Breast epithelium (tissue), 4 donors: Measurements from ENCODE around the gene BABAM2. TPM values are rescaled to one million over a fixed set of nuclear protein-coding genes. Genes with fewer than 3 reads are reported as not detected.

Source experiments
- DNase-seq, 2 donors: peaks; one replicate each; pipeline ENCODE4 v3.0.0-alpha.2; 2019; ENCODE audit warnings: low spot score in 2 of 2
- H3K27ac ChIP-seq, 2 donors: fragments of 200-600 bp; sonication (generic) in 1 of 2; one replicate each; pipeline ENCODE4 v1.5.1; 2016 to 2019; ENCODE audit warnings: mild to moderate bottlenecking in 1 of 2
- H3K27me3 ChIP-seq, 2 donors: fragments of 200-600 bp; sonication (generic) in 1 of 2; one replicate each; pipeline versions ENCODE4 v1.5.1 to v1.6.0; 2017 to 2019; ENCODE audit warnings: control low read depth in 1 of 2, mild to moderate bottlenecking in 1 of 2
- H3K36me3 ChIP-seq: fragments of 200-600 bp; one replicate; pipeline ENCODE4 v1.5.1; 2019
- H3K4me1 ChIP-seq, 2 donors: fragments of 200-600 bp; sonication (generic); one replicate each; pipeline ENCODE4 v1.5.1; 2016 to 2019; ENCODE audit warnings: control low read depth in 1 of 2
- H3K4me3 ChIP-seq, 3 donors: fragments of 200-600 bp; sonication (generic); 1 replicate in 2 of 3; 2 replicates in 1 of 3; pipeline ENCODE4 v1.5.1; 2016 to 2019; ENCODE audit warnings: mild to moderate bottlenecking in 3 of 3, moderate library complexity in 2 of 3
- H3K9me3 ChIP-seq, 2 donors: fragments of 200-600 bp; sonication (generic) in 1 of 2; one replicate each; pipeline ENCODE4 v1.5.1; 2016 to 2019; ENCODE audit warnings: control low read depth in 1 of 2
- CTCF ChIP-seq, 3 donors: fragments of 450-650 bp; IDR thresholded peaks; one replicate each; pipeline ENCODE4 v1.5.1; 2016 to 2017; ENCODE audit warnings: antibody characterized with exemption in 3 of 3, mild to moderate bottlenecking in 3 of 3, moderate library complexity in 3 of 3
- POLR2A ChIP-seq: fragments of 450-650 bp; IDR thresholded peaks from one replicate; pipeline ENCODE4 v1.6.1; 2016; ENCODE audit warnings: antibody characterized with exemption, mild to moderate bottlenecking, moderate library complexity
- POLR2AphosphoS5 ChIP-seq, 3 donors: sonication (generic); formaldehyde crosslinking; IDR thresholded peaks; one replicate each; pipeline ENCODE4 v1.6.1; 2017; ENCODE audit warnings: antibody characterized with exemption in 3 of 3
- intact Hi-C: fragments of 100-400 bp; cut with DNase I; formaldehyde crosslinking; loops from one replicate; pipeline ENCODE4 v1.15.1; 2023; ENCODE audit warnings: low total_unique reads
- total RNA-seq, 3 donors: library from RNA; depleted of rRNA; stranded (reverse); fragments of >200 nt; gene quantifications; one replicate each; pipeline ENCODE4 v1.1.0, GENCODE V29; 2016

The BABAM2 gene
- total RNA-seq, 3 donors from 2014 or later, result 34.7 to 46.2 (median 37.4) TPM

- no peaks in the 10 kb centered on the region for H3K4me1 ChIP-seq
- TF ChIP-seq CTCF (IDR thresholded peaks at IDR 0.05), result no peak
- no peak overlapping the region for H3K27ac ChIP-seq
- no peak overlapping the region for H3K4me3 ChIP-seq
- no peaks in the 10 kb centered on the region for H3K27me3 ChIP-seq
- H3K36me3 ChIP-seq, result no peaks in the 10 kb centered on the region
- H3K9me3 ChIP-seq, result no peaks in the 10 kb centered on the region
- intact Hi-C loops, result no loop called here
- DNase-seq, result no peak
These were observed 159.4 kb downstream of the BABAM2 start for GRCh38 chr2:28049899-28050298.

GRCh38 chr2:28052691-28053090 lies 162.2 kb downstream of the BABAM2 start:
- TF ChIP-seq CTCF (IDR thresholded peaks at IDR 0.05) (no peak), POLR2AphosphoS5 (IDR thresholded peaks at IDR 0.05) (no peak), POLR2A (no peak)
- H3K27me3 ChIP-seq, result no peaks in the 10 kb centered on the region
- intact Hi-C loops, result no loop called here
- H3K36me3 ChIP-seq, result no peaks in the 10 kb centered on the region
- no peak for DNase-seq
- H3K4me1 ChIP-seq, result no peaks in the 10 kb centered on the region
- no peak overlapping the region for H3K4me3 ChIP-seq
- H3K27ac ChIP-seq, result peak overlapping the region in 1 of 2 donors; percentile 15
- H3K9me3 ChIP-seq, result no peaks in the 10 kb centered on the region

- intact Hi-C loops, result no loop called here
- Histone ChIP-seq H3K4me1 (no peaks in the 10 kb centered on the region), H3K27ac (no peak overlapping the region), H3K9me3 (no peaks in the 10 kb centered on the region), H3K4me3 (no peak overlapping the region), H3K36me3 (no peaks in the 10 kb centered on the region), H3K27me3 (no peaks in the 10 kb centered on the region)
- no peak for TF ChIP-seq CTCF (IDR thresholded peaks at IDR 0.05)
- TF ChIP-seq POLR2A, result no peak
- no peak for TF ChIP-seq POLR2AphosphoS5 (IDR thresholded peaks at IDR 0.05)
- no peak for DNase-seq
These were observed 163.1 kb downstream of the BABAM2 start for GRCh38 chr2:28053597-28053996.

- no peak for DNase-seq
- no peaks in the 10 kb centered on the region for H3K27me3 ChIP-seq
- intact Hi-C loops, result no loop called here
- no peaks in the 10 kb centered on the region for H3K36me3 ChIP-seq
- H3K4me3 ChIP-seq, result no peak overlapping the region
- no peaks in the 10 kb centered on the region for H3K9me3 ChIP-seq
- H3K27ac ChIP-seq, result no peak overlapping the region
- H3K4me1 ChIP-seq, result no peaks in the 10 kb centered on the region
- no peak for TF ChIP-seq POLR2A
- TF ChIP-seq CTCF (IDR thresholded peaks at IDR 0.05), result no peak
- no peak for TF ChIP-seq POLR2AphosphoS5 (IDR thresholded peaks at IDR 0.05)
These were observed 164.4 kb downstream of the BABAM2 start for GRCh38 chr2:28054916-28055315.

GRCh38 chr2:28055325-28055970 lies 164.9 kb downstream of the BABAM2 start:
- DNase-seq, result no peak
- intact Hi-C loops, result no loop called here
- H3K4me3 ChIP-seq, result no peak overlapping the region
- H3K36me3 ChIP-seq, result no peaks in the 10 kb centered on the region
- no peaks in the 10 kb centered on the region for H3K9me3 ChIP-seq
- H3K4me1 ChIP-seq, result no peaks in the 10 kb centered on the region
- H3K27ac ChIP-seq, result no peak overlapping the region
- H3K27me3 ChIP-seq, result no peaks in the 10 kb centered on the region
- TF ChIP-seq POLR2A (no peak), CTCF (IDR thresholded peaks at IDR 0.05) (no peak), POLR2AphosphoS5 (IDR thresholded peaks at IDR 0.05) (no peak)
